Heart right ventricle (tissue), 16 donors: ENCODE results near the gene NFKBIB. TPM values are rescaled to one million over a fixed set of nuclear protein-coding genes. Genes with fewer than 3 reads are reported as not detected.

Experiments
- ATAC-seq, 8 donors: fragments of 200-7000 bp; cut with Tn5 transposase; one replicate each; pipeline ENCODE4 v1.9.1; 2020; ENCODE audit warnings: mild to moderate bottlenecking in 8 of 8, moderate library complexity in 8 of 8, moderate number of reproducible peaks in 1 of 8
- DNase-seq, 2 donors: peaks; one replicate each; pipeline ENCODE4 v3.0.0-alpha.2; 2020
- H3K27ac ChIP-seq, 10 donors: fragments of 200-600 bp; sonication (generic) in 2 of 10; one replicate each; pipeline versions ENCODE4 v1.5.0 to v1.8.0; 2020 to 2022; ENCODE audit warnings: mild to moderate bottlenecking in 3 of 10
- H3K27me3 ChIP-seq, 7 donors: fragments of 200-600 bp; one replicate each; pipeline ENCODE4 v1.8.0; 2021 to 2022; ENCODE audit warnings: mild to moderate bottlenecking in 2 of 7
- H3K36me3 ChIP-seq, 9 donors: fragments of 200-600 bp; sonication (generic) in 1 of 9; one replicate each; pipeline versions ENCODE4 v1.5.0 to v1.8.0; 2020 to 2022; ENCODE audit warnings: mild to moderate bottlenecking in 2 of 9
- H3K4me1 ChIP-seq, 9 donors: fragments of 200-600 bp; sonication (generic) in 1 of 9; one replicate each; pipeline versions ENCODE4 v1.5.0 to v1.8.0; 2020 to 2022; ENCODE audit warnings: mild to moderate bottlenecking in 4 of 9
- H3K4me3 ChIP-seq, 10 donors: fragments of 200-600 bp; sonication (generic) in 2 of 10; one replicate each; pipeline versions ENCODE4 v1.5.0 to v1.8.0; 2020 to 2022; ENCODE audit warnings: mild to moderate bottlenecking in 7 of 10, moderate library complexity in 2 of 10
- H3K9me3 ChIP-seq, 11 donors: fragments of 200-600 bp in 10 of 11; sonication (generic) in 2 of 11; one replicate each; pipeline versions ENCODE4 v1.5.0 to v1.8.0; 2013 to 2022; ENCODE audit warnings: mild to moderate bottlenecking in 2 of 11, control low read depth in 1 of 11, moderate library complexity in 1 of 11
- WGBS, 2 donors: extraction: QIAGEN DNeasy Blood & Tissue Kit; methylation state at CpG; one replicate each; pipeline ENCODE4 v1.1.7; 2013; ENCODE audit warnings: inconsistent platforms in 1 of 2; 5-methylcytosine and 5-hydroxymethylcytosine counted together
- intact Hi-C, 10 donors: fragments of 100-400 bp; cut with DNase I; formaldehyde crosslinking; loops; one replicate each; pipeline versions ENCODE4 v1.11.1 to v1.14.2; 2022
- polyA plus RNA-seq, 2 donors: library from polyadenylated mRNA; stranded (reverse); fragments of 200-250 nt; gene quantifications; one replicate each; pipeline ENCODE4 v1.2.3, GENCODE V29; 2013
- total RNA-seq, 10 donors: library from RNA; stranded (reverse); fragmentation: NEBNext Ultra II Directional in 3 of 10; extraction: Animal tissue kit (Norgen Biotek cat#: 25700) in 3 of 10; gene quantifications; one replicate each; pipeline versions ENCODE4 v1.2.1 to v1.2.4, GENCODE V29; 2021 to 2023
- TF ChIP-seq, protein P1 (sequence below), 9 donors: fragments of 200-600 bp; sonication (generic) in 2 of 9; IDR thresholded peaks; one replicate each; pipeline versions ENCODE4 v1.5.0 to v1.8.0; 2021 to 2022; ENCODE audit warnings: antibody characterized with exemption in 9 of 9, mild to moderate bottlenecking in 5 of 9, moderate library complexity in 1 of 9
- donor health status: Arrhythmogenic right ventricular cardiomyopathy.
- donor health status: ischemic (EF 13 %, LVEDD 7.1; RV severe dilation, severe dysfunction).
- donor health status: healthy with polysubstance abuse.
- donor health status: DM: no; HTN: yes; CAD: no.
- donor health status: DM: no; HTN: no; CAD: no.
- donor health status: ischemic (EF 25% LVEDD 6.9; RV normal size, moderate dysfunction).
- donor health status: ischemic (EF 25% LVEDD 5.7; RV mildly dilated, moderate dysfunction).
- donor health status: healthy.
- donor health status: DM: yes; HTN: yes; CAD: no.
- donor health status: Ischemic cardiomyopathy.
- donor health status: ischemic (EF 35%, LVEDD 5.7; RV mildly dilated, moderate dysfunction).
- donor health status: nonischemic (EF 11% LVEDD 7.7; RV severe dilation, severe dysfunction).
- donor health status: DM: yes; HTN: yes; CAD: no.
- donor health status: PGD.
- donor health status: ischemic (EF 29% LVEDD 5.4; RV normal size, mild dysfunction).
- donor health status: nonischemic (EF 23%, LVEDD 6.1; RV moderate dilation, normal function).

NFKBIB gene
- total and polyA plus RNA-seq, 12 donors: 16.1 to 79.8 (median 22.7) TPM

GRCh38 chr19:38952395-38953165 lies 52.8 kb downstream of the NFKBIB start:
- Histone ChIP-seq H3K4me3 (no peak overlapping the region), H3K27me3 (peaks cover 0 to 22% (median 4%) of the 10 kb centered on the region in 7 donors), H3K9me3 (no peaks in the 10 kb centered on the region), H3K27ac (no peak overlapping the region), H3K4me1 (peaks cover 0 to 12% (median 8%) of the 10 kb centered on the region in 9 donors), H3K36me3 (no peaks in the 10 kb centered on the region)
- TF ChIP-seq, protein P1, sequence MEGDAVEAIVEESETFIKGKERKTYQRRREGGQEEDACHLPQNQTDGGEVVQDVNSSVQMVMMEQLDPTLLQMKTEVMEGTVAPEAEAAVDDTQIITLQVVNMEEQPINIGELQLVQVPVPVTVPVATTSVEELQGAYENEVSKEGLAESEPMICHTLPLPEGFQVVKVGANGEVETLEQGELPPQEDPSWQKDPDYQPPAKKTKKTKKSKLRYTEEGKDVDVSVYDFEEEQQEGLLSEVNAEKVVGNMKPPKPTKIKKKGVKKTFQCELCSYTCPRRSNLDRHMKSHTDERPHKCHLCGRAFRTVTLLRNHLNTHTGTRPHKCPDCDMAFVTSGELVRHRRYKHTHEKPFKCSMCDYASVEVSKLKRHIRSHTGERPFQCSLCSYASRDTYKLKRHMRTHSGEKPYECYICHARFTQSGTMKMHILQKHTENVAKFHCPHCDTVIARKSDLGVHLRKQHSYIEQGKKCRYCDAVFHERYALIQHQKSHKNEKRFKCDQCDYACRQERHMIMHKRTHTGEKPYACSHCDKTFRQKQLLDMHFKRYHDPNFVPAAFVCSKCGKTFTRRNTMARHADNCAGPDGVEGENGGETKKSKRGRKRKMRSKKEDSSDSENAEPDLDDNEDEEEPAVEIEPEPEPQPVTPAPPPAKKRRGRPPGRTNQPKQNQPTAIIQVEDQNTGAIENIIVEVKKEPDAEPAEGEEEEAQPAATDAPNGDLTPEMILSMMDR (IDR thresholded peaks at IDR 0.05): peak in 7 of 9 donors; percentile 23 to 45 (median 38)
- WGBS, 2 donors: 63 to 71% methylated on average over 13 of the region's 13 CpGs
- DNase-seq (no peak), ATAC-seq (peak in 1 of 8 donors; percentile 13)
- intact Hi-C loops: loop anchor here in 7 of 10 donors (5.0 to 10.0 kb wide), 4 partner anchors 372 to 438 kb away; partner anchors contain the start of gene LRFN1 (in 1 of the 7)

DNA sequence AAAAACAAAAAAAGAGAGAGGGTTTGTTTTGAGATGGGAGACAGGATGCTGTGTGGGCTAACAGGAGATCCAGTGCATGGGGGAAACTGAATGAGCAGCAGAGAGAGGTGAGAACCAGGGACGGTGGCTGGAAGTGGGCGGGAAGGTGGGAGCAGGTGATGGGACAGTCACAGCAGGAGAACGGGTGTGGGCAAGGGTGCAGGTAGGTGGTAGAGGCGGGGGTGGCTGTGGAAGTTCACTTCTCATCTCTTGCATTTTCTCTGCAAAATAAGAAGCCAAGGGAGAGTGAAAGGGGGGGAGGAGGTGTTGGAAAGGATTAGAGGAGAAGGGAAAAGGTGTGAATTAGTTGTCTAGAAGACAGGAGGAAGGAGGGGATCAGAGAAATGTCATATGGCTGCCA lies 53.9 kb downstream of the NFKBIB start:
- ATAC-seq: no peak
- peaks cover 0 to 22% (median 4%) of the 10 kb centered on the region in 7 donors for H3K27me3 ChIP-seq
- peaks cover 0 to 12% (median 8%) of the 10 kb centered on the region in 9 donors for H3K4me1 ChIP-seq
- DNase-seq: no peak
- no peak overlapping the region for H3K27ac ChIP-seq
- intact Hi-C loops: loop anchor here in 7 of 10 donors (5.0 to 10.0 kb wide), 4 partner anchors 371 to 439 kb away; partner anchors contain the start of gene LRFN1 (in 1 of the 7)
- no peaks in the 10 kb centered on the region for H3K9me3 ChIP-seq
- no peak overlapping the region for H3K4me3 ChIP-seq
- no peaks in the 10 kb centered on the region for H3K36me3 ChIP-seq
- WGBS, 2 donors: 63 to 73% methylated on average over 4 of the region's 4 CpGs
- TF ChIP-seq, protein P1 (IDR thresholded peaks at IDR 0.05): no peak

- H3K9me3 ChIP-seq: no peaks in the 10 kb centered on the region
- H3K27ac ChIP-seq: no peak overlapping the region
- TF ChIP-seq, protein P1 (IDR thresholded peaks at IDR 0.05): no peak
- no peak for DNase-seq
- H3K36me3 ChIP-seq: no peaks in the 10 kb centered on the region
- no peak for ATAC-seq
- H3K4me3 ChIP-seq: no peak overlapping the region
- H3K4me1 ChIP-seq: no peaks in the 10 kb centered on the region
- intact Hi-C loops: loop anchor here in 6 of 10 donors (10.0 kb wide), 3 partner anchors 369 to 441 kb away; partner anchors contain the start of gene LRFN1 (in 1 of the 6)
- WGBS, 2 donors: 92 to 96% methylated on average over 2 of the region's 2 CpGs
- H3K27me3 ChIP-seq: peaks cover 0 to 4% (median 0%) of the 10 kb centered on the region in 7 donors
Measured at GRCh38 chr19:38956264-38956663, 56.5 kb downstream of the NFKBIB start.

DNA sequence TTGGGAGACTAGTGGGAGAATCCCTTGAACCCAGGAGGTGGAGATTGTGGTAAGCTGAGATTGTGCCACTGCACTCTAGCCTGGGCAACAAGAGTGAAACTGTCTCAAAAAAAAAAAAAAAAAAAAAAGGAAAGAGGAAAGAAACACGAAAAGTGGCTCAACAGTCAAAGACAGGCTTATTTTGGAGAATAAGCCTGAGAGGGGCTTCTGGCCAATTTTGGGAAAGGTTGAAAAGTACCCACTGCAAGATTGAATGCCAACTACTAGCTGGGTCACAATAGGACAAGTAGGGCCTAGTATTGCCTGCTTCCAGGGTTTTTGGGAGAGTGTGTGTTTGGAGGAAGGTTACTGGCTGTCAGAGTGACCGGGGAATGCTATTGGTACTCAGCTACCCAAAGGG lies 58.5 kb downstream of the NFKBIB start:
- ATAC-seq (no peak), DNase-seq (no peak)
- H3K4me1 ChIP-seq: peaks cover 0 to 11% (median 3%) of the 10 kb centered on the region in 9 donors
- H3K36me3 ChIP-seq: no peaks in the 10 kb centered on the region
- no peaks in the 10 kb centered on the region for H3K9me3 ChIP-seq
- H3K27me3 ChIP-seq: no peaks in the 10 kb centered on the region
- intact Hi-C loops: loop anchor here in 6 of 10 donors (10.0 kb wide), 3 partner anchors 366 to 444 kb away; partner anchors contain the start of gene LRFN1 (in 1 of the 6)
- TF ChIP-seq, protein P1 (IDR thresholded peaks at IDR 0.05): no peak
- H3K4me3 ChIP-seq: no peak overlapping the region
- 88 to 92% methylated on average over 2 of the region's 2 CpGs for WGBS, 2 donors
- no peak overlapping the region for H3K27ac ChIP-seq

Other genes with a start within 250 kb of the NFKBIB start
- 1 to 10 TPM in 2 of 10 donors, under 1 TPM in 8; 0.15 to 1.5 (median 0.59) TPM for gene CAPN12, start 155.5 kb upstream of the NFKBIB start, total RNA-seq
- 1 to 10 TPM; 1.1 to 3.6 TPM for gene CAPN12, start 155.5 kb upstream of the NFKBIB start, polyA plus RNA-seq
- gene LGALS7, start 126.5 kb upstream of the NFKBIB start, total RNA-seq: not detected
- gene LGALS7, start 126.5 kb upstream of the NFKBIB start, polyA plus RNA-seq: not detected
- gene LGALS7B, start 110.8 kb upstream of the NFKBIB start, total RNA-seq: under 1 TPM in 1 of 10 donors, not detected in 9; 0.60 TPM
- gene LGALS7B, start 110.8 kb upstream of the NFKBIB start, polyA plus RNA-seq: under 1 TPM in 1 of 2 donors, not detected in 1; 0.19 TPM
- 1 to 10 TPM in 2 of 10 donors, under 1 TPM in 6, not detected in 2; 0.16 to 2.0 (median 0.81) TPM for gene LGALS4, start 87.0 kb upstream of the NFKBIB start, total RNA-seq
- 1 to 10 TPM in 1 of 2 donors, under 1 TPM in 1; 0.30 to 2.6 TPM for gene LGALS4, start 87.0 kb upstream of the NFKBIB start, polyA plus RNA-seq
- gene ECH1, start 68.2 kb upstream of the NFKBIB start, total RNA-seq: 100 to 1,000 TPM; 418 to 987 (median 671) TPM
- 1,000 to 10,000 TPM in 1 of 2 donors, 100 to 1,000 TPM in 1; 446 to 1,208 TPM for gene ECH1, start 68.2 kb upstream of the NFKBIB start, polyA plus RNA-seq
- 100 to 1,000 TPM; 134 to 196 (median 170) TPM for gene HNRNPL, start 50.0 kb upstream of the NFKBIB start, total RNA-seq
- 100 to 1,000 TPM; 130 to 181 TPM for gene HNRNPL, start 50.0 kb upstream of the NFKBIB start, polyA plus RNA-seq
- 1 to 10 TPM; 1.6 to 7.0 (median 2.8) TPM for gene RINL, start 21.7 kb upstream of the NFKBIB start, total RNA-seq
- gene RINL, start 21.7 kb upstream of the NFKBIB start, polyA plus RNA-seq: 10 to 100 TPM in 1 of 2 donors, 1 to 10 TPM in 1; 4.6 to 14.5 TPM
- gene SIRT2, start 351 bp upstream of the NFKBIB start, total RNA-seq: 100 to 1,000 TPM in 1 of 10 donors, 10 to 100 TPM in 9; 51.7 to 103 (median 72.6) TPM
- gene SIRT2, start 351 bp upstream of the NFKBIB start, polyA plus RNA-seq: 10 to 100 TPM; 46.3 to 86.0 TPM
- gene CCER2, start 12.2 kb downstream of the NFKBIB start, total RNA-seq: under 1 TPM in 5 of 10 donors, not detected in 5; 0.25 to 0.93 (median 0.38) TPM
- gene CCER2, start 12.2 kb downstream of the NFKBIB start, polyA plus RNA-seq: under 1 TPM; 0.13 to 0.37 TPM
- 10 to 100 TPM; 14.7 to 21.9 (median 18.9) TPM for gene SARS2, start 30.8 kb downstream of the NFKBIB start, total RNA-seq
- gene SARS2, start 30.8 kb downstream of the NFKBIB start, polyA plus RNA-seq: 10 to 100 TPM; 10.4 to 51.9 TPM
- 10 to 100 TPM; 41.8 to 78.7 (median 54.1) TPM for gene MRPS12, start 31.0 kb downstream of the NFKBIB start, total RNA-seq
- 100 to 1,000 TPM in 1 of 2 donors, 10 to 100 TPM in 1; 39.7 to 122 TPM for gene MRPS12, start 31.0 kb downstream of the NFKBIB start, polyA plus RNA-seq
- 1 to 10 TPM in 9 of 10 donors, under 1 TPM in 1; 1.00 to 2.8 (median 1.7) TPM for gene FBXO17, start 75.8 kb downstream of the NFKBIB start, total RNA-seq
- 1 to 10 TPM; 2.5 to 3.2 TPM for gene FBXO17, start 75.8 kb downstream of the NFKBIB start, polyA plus RNA-seq
- gene FBXO27, start 132.6 kb downstream of the NFKBIB start, total RNA-seq: 10 to 100 TPM; 11.4 to 40.5 (median 21.4) TPM
- gene FBXO27, start 132.6 kb downstream of the NFKBIB start, polyA plus RNA-seq: 1 to 10 TPM; 2.3 to 6.6 TPM
- gene ACP7, start 184.4 kb downstream of the NFKBIB start, total RNA-seq: not detected
- not detected for gene ACP7, start 184.4 kb downstream of the NFKBIB start, polyA plus RNA-seq
- gene PAK4, start 225.8 kb downstream of the NFKBIB start, total RNA-seq: 10 to 100 TPM; 11.7 to 22.4 (median 16.1) TPM
- gene PAK4, start 225.8 kb downstream of the NFKBIB start, polyA plus RNA-seq: 10 to 100 TPM in 1 of 2 donors, 1 to 10 TPM in 1; 8.6 to 19.2 TPM